HG02588 (cell line): Measurements from ENCODE around the gene SMAP2.

Experiments
- ATAC-seq: cut with Tn5 transposase; IDR thresholded peaks from one replicate; pipeline ENCODE4 v1.9.1; 2021; ENCODE audit warnings: mild to moderate bottlenecking, moderate library complexity; ENCODE audit not compliant: unreplicated experiment

SMAP2 gene

DNA sequence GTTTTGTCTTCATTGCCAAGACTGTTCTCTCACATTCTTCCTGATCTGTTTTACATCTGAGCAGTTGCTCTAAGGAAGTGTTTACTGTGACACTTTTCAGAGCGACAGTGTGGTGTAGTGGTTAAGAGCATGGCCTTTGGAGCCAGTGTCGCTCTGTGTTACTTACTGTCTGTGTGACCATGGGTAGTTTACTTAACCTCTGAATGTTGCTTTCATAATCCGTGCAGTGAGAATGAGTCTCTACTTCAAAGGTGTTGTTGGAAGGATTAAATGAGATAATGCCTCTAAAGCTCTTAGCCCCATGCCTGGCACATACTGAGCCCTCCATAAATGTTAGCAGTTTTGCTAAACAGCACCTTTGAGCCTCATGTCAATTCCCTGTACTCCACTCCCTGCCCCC lies 40.8 kb downstream of the SMAP2 start:
- no peak for ATAC-seq

DNA sequence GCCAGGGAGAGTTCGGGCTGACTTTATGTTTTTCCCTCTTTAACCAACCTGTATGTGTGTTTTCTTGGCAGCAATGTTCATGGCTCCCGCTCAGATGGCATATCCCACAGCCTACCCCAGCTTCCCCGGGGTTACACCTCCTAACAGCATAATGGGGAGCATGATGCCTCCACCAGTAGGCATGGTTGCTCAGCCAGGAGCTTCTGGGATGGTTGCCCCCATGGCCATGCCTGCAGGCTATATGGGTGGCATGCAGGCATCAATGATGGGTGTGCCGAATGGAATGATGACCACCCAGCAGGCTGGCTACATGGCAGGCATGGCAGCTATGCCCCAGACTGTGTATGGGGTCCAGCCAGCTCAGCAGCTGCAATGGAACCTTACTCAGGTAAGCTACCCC lies 43.2 kb downstream of the SMAP2 start:
- ATAC-seq: no peak

DNA sequence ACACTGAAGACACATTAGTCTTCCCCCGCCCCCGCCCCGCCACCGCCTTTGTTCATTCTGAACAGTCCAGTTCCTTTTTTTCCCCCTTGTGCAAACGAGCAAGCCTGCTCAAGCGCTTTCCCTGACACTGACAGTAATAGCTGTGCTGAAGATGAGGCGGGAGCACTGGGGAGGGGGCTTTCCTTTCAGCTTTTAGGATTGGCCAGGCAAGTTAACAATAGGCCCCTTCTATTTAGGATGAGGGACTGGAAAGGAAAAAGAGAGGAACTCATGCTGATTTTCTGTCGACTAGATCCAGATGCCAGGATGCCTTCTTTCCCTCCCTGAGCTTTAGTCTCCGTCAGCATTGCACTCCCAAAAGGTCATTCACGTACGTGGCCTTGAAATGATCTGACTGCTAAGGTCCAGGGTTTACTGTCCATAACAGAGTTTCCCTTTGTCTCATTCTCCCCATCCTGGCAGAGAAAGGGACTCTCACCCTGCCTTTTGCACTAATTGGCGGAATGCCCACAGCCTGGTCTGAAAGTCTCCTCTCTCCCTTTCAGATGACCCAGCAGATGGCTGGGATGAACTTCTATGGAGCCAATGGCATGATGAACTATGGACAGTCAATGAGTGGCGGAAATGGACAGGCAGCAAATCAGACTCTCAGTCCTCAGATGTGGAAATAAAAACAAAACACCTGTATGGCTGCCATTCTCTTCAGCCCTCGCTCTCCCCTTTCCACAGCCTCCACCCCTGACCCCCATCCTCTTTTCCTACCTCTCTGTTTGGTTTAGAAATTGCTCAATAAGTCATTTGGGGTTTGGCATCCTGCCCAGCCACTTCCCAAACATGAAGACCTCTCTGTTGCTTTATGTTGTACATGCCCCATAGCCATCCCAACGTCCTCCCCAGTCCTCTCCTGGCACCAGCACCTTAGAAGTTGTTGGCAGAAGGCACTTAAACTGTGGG lies 48.2 kb downstream of the SMAP2 start:
- ATAC-seq: no peak

DNA sequence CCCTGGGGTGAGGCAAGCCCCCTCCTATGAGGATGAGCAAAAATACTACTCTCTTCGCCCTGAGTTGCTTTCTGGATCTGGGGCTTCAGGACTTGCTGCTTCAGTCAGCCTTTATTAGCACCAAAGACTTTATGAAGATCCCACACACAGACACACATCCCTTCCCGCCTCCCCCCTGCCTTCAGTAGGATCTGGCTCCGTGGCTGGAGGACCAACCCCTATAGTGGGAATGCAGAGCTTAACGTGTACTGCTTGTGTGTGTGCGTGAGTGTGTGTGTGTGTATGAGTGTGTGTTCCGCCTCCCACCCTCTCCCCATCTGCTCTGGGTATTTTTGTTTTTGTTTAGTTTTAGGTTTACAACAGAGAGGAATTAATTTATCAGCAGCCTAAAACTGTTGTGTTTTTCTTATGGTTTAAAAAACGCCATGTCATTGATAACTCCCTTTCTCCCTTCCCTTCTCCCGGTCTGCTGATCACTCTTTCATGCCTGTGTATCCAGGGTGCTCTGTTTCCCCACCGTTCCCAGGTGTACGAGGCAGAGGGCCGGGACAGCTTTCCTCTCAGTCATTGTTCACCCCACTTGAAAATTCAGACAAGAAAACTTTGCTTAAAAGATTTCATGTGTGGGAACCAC lies 49.2 kb downstream of the SMAP2 start:
- no peak for ATAC-seq

DNA sequence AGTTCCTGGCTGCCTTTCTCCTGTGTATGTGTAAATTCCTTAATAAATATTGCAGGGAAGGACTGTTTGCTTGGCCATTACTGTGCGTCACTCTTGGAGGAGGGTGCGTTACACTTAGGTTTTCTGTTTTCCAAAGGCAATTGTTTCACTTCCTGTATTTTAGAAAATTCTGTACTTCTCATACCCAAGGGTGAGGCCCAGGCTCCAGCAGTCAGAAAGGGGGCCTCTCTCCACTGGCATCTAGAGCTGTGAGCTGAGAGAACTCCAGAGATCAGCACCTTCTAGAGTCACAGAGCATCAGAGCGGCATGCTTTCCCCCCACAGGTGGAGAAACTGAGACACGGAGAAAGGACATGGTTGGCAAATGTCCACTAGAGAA lies 49.7 kb downstream of the SMAP2 start:
- ATAC-seq: no peak

DNA sequence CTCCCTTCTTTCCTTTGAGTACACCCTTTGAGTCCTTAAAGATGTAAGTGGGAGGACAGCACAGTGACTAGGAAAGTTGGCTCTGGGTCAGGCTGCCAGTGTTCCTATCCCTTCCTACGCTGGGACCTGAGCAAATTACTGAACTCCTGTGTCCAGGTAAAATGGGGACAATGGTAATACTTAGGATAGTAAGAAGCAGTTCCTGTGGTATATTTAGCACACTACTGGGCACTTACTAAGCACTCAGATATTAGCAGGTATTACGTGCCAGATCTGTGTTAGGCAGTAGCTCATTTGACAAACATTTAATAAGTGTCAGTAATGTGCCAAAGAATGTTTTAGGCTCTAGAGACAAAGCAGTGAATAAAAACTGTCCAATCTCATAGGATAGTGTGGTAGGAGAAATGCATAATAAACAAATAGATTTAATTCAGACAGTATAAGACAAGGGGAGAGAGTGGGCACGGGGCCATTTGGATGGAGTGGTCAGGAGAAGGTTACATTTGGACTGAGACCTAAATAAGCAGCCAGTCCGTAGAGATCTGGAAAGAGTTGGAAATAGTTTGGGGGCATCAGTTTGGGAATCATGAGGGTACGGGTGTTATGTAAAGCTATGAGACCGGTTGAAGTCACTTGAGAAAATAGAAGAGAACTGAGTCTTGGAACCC lies 50.6 kb downstream of the SMAP2 start:
- ATAC-seq: no peak

DNA sequence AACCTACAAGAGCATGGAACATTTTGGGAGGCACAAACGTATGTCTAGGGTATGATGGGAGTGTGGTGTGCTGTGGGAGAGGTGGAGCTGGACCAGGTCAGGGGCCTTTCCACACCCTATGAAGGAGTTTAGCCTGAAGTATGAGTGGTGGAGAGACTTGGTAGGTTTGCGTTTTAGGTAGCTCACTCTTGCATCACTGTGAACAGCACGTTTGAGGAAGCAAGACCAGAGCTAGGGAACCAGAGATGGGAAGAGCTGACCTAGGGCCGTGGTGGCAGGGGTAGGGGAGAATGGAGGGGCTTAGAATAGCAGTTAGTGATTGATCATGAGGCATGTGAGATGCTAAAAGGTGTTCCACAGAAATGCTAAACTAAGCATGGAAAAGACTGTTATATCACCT lies 51.7 kb downstream of the SMAP2 start:
- no peak for ATAC-seq

DNA sequence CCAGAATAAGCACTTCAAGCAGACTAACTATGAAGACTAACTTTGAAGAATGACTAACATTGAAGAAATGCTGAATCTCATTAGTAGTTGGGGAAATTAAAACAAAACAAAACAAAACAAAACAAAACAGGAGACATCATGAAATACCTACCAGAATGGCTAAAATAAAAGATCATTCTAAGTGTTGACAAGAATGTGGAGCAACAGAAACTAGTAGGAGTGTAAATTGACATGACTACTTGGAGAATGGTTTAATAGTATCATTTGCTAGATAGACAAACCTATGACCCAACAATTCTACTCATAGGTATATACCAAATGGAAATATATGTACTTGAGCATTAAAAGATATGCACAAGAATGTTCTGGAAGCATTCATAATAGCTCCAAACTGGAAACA lies 57.9 kb downstream of the SMAP2 start:
- ATAC-seq: no peak

DNA sequence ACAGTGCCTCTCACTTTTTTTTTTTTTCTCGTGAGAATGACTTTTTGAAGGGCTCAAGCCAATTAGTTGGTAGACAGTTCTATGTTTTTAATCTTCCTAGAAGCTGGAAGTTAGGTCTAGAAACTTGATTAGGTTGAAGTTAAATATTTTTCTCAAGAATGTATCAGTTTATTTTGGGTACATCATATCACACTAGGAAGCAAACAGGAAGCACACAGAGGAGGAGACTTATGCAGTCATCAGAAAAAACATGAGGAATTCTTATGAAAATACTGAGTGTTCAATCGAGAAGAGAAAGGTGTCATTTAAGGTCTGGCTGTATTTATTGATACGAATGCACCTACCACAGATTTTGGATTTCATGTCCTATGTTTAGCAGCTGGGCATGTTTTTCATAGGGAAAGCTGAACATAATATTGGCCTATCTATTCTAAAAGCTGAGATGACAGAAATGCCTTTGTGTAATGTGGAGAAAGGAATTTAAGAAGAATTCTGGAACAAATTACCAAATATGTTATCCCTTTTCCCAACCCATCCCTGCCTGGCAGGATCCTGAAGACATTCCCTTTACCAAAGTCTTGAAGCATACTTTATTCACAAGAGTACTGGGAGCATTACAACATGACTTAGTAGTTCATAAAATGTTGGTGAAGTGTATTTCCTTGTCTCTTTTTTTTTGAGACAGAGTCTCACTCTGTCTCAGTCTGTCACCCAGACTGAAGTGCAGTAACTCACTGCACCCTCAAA lies 59.3 kb downstream of the SMAP2 start:
- no peak for ATAC-seq

DNA sequence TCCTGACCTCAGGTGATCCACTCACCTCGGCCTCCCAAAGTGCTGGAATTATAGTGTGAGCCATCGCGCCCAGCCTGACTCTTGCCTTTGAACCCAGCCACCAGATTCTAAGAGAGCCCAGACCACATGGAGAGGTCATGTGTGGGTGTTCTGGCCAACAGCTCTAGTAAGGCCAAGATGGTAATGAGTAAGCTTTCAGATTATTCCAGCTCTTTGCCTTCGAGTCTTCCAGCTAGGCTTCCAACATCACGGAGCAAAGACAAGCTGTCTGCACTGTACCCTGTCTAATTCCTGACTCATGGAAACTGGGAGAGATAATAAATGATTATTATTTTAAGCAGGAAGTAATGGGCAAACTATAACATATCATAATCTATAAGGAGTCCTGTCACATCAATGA lies 61.9 kb downstream of the SMAP2 start:
- no peak for ATAC-seq

DNA sequence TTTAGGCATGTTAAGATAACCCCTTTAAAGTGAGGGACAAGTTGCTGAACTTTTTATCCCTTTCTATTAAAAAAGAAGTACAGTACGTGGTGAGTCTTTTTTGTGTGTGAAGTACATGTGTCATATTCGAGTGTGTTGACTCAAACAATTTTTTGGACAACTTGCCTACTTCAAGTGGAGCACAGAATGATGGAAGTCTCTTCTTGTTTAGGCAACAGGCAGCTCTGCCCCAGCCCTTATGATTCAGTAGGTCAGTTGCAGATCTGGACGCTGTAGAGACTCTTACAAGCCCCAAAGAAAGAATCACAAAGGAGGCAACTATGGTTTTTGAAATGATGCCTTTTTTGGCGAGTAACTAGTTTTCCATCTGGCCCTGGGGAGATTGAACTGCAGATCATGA lies 62.3 kb downstream of the SMAP2 start:
- no peak for ATAC-seq

DNA sequence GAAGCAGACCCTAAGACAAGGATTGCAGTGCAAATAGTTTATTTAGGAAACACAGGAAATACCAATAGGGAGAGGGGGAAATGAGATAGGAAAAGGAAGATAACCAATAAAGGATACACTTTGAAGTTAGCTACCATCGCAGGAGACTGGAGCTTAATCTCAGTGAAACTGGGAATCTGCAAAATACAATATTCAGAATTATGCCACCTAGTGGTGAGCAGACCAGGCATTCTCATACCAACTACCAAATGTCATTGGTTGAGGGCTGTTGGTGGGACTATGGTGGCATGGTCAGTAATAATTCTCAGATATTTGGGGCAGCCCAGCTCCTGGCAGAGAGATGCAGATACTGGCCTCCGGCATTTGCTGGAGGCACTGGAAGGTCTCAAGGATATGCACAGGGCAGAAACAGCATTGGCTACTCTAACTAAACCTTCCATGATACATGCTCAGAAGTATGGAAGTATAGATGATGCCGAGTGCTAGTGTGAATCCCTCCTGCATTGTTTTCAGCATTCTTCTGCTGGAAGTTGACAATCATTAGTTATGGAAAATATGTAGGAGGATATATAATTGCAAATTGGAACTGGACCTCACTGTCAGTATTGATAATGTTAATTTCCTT lies 65.0 kb downstream of the SMAP2 start:
- ATAC-seq: no peak

DNA sequence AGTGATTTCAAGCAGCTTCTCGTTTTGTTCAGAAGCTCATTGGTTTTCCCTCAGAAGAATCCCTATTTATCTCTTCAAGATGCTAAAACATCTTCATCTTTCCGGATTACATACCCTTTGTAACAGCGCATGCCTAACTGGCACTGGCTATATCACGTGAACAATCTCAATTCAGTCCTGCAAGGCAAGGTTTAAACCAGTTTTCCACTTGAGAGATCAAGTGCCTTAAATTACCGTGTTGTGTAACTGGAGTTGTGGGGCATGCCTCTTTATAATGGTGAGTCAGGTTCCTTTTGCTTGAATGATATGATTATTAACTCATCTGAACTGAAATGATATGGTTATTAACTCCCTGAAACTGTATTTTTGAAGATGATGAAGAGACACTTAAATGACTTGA lies 65.7 kb downstream of the SMAP2 start:
- ATAC-seq: no peak

DNA sequence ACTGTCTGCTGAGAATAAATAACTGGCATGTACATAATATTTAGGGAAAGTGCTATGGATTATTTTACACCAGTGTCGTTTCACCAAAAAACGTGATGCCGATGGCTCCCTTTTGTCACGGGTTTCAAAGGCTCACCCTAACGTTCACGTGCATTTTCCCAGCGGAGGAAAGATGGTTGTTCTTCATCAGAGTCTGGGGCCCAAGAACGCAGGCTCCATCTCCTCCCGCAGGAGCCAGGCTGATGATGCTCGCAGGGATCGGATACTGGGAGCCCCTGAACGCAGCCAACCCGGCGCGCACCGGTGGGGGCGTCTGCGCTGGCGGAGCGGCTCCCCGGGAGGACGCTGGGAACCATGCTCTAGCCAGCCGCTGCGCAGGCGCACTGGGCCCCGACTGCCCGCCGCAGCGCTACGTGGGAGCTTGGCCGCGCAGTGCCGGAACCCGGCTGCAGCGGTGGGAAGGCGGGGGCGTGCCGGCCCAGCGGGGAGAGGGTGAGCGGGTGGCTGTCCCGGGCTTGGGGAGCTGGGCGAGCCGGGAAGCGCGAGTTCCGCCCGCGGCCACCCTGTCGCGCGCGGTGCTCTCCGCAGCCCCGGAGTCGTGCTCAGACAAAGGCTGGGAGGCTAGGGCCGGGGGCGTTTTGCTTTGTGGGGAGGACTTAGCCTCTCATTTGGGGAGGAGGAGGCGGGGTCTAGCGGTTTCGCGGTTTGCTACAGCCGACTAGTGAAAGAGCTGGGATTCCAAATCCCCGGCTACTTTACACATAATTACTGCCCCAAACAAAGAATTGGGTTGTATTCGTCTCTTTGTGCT lies 76.4 kb downstream of the SMAP2 start, which contains the start of gene ZFP69B:
Gene ZFP69B, plus strand, starts transcription at position 793 of the 811 bp plus-strand sequence. CDS start 486 bp downstream, outside the sequence.
- peak; percentile 82 for ATAC-seq

DNA sequence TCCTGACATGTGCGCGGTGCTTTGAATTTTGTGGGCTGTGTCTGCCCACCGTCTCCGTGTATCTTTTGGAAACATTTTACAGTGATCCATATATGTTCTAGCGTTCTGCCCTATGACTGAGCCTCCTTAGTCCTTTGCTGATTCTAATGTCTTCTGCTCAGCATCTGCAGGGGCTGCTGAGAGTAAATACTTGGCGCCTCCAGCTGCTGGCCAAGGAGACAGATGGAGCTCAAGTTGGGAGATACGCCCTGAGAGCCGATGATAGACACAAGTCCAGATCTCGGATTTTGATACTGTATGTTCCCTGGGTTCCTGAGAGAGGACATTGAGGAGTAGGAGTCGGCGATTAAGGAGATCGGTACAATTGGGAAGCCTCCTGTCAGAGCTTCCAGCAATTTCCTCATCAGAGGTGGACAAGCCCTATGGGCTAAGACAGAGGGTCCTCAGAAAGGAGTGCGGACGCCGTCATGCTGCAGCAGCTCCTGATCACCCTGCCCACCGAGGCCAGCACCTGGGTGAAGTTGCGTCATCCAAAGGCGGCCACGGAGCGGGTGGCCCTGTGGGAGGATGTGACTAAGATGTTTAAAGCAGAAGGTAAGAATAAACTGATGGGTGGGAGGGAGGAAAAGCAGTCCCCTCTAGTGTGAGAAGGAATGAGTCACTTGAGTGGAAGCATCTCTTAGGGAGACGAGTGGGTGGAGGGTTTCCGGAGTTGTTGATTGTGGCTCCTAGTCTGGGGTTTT lies 77.1 kb downstream of the SMAP2 start:
- peak; percentile 34 for ATAC-seq

DNA sequence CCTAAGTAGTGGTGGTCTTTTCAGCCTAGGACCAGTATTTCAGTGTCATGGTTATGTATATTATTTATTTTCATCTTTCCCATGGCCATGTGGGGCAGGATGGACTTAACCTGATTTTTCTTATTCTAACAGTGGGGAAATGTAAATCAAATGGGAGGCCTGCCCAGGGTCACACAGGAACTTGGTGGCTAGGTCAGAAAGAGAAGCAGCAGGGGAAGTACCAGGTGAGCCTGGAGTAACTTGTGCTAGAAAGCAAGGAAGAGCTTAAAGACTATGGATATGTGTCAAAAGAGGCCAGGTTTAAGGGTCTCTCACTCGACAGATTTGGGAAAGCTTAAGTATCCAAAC lies 77.7 kb downstream of the SMAP2 start:
- ATAC-seq: no peak

DNA sequence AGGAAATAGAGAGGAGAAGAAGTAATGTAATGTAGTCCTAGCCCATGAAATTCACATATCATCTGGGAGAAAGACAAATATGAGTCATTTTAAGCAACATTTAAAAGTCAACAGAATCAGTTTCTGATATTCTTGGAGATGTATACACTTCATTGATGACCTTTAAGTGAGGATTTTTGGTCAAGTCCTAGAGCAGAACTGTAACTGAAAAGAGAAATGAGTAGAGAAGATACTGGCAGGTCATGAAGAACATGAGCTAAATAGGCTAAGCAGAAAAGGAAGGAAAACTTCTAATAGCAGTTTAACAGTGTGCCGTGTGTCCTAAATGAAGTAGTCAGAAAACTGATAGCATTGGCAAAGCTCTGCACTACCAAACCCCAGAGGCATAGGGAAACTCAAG lies 81.3 kb downstream of the SMAP2 start:
- ATAC-seq: no peak

DNA sequence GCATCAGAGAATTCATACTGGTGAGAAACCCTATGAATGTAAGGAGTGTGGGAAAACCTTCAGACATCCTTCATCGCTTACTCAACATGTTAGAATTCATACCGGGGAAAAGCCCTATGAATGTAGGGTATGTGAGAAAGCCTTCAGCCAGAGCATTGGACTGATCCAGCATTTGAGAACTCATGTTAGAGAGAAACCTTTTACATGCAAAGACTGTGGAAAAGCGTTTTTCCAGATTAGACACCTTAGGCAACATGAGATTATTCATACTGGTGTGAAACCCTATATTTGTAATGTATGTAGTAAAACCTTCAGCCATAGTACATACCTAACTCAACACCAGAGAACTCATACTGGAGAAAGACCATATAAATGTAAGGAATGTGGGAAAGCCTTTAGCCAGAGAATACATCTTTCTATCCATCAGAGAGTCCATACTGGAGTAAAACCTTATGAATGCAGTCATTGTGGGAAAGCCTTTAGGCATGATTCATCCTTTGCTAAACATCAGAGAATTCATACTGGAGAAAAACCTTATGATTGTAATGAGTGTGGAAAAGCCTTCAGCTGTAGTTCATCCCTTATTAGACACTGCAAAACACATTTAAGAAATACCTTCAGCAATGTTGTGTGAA lies 89.5 kb downstream of the SMAP2 start:
- ATAC-seq: no peak

DNA sequence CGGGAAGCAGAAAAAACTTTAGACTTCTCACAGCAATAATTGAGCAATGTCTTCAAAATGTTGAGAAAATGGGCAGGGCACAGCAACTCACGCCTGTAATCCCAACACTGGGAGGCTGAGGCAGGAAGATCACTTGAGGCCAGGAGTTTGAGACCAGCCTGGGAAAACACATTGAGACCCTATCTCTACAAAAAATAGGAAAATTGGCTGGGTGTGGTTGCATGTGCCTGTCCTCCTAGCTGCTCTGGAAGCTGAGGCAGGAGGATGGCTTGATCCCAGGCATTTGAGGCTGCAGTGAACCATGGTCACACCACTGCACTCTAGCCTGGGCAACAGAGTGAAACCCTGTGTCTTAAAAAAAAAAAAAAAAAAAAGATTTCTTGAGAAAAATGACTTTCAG lies 95.8 kb downstream of the SMAP2 start:
- no peak for ATAC-seq
